Astrocyte of the spinal cord (primary cell): ENCODE measurements around the gene TCHH.
"Not testable (repeated sequence)": the region's sequence is repeated elsewhere in the genome, so short reads cannot be mapped to it uniquely, and the experiment has no call there.

Experiments used
- DNase-seq: peaks from one replicate; pipeline ENCODE4 v3.0.0; 2011; ENCODE audit warnings: low read depth, low spot score
- H3K4me3 ChIP-seq: 2 replicates; pipeline ENCODE4 v1.5.1; 2011; ENCODE audit warnings: low read depth, mild to moderate bottlenecking, low read length, moderate library complexity
- CTCF ChIP-seq: IDR thresholded peaks from 2 replicates; pipeline ENCODE4 v1.5.1; 2012; ENCODE audit warnings: low read depth, mild to moderate bottlenecking, low read length, inconsistent platforms
- in situ Hi-C: cut with HindIII; loops from 2 replicates; pipeline ENCODE4 v1.10.0; 2017; ENCODE audit warnings: low sequenced_read_pairs

The TCHH gene

GRCh38 chr1:152153996-152154395 lies 38.8 kb upstream of the TCHH start:
- H3K4me3 ChIP-seq = no peak overlapping the region
- TF ChIP-seq CTCF = no peak
- in situ Hi-C loops = no loop called here
- DNase-seq = no peak

GRCh38 chr1:152151646-152152045 lies 36.4 kb upstream of the TCHH start:
- DNase-seq = no peak
- H3K4me3 ChIP-seq = no peak overlapping the region
- in situ Hi-C loops = no loop called here
- TF ChIP-seq CTCF = no peak

GRCh38 chr1:152148981-152149380 lies 33.7 kb upstream of the TCHH start:
- DNase-seq = no peak
- in situ Hi-C loops = no loop called here
- TF ChIP-seq CTCF = no peak
- H3K4me3 ChIP-seq = no peak overlapping the region

GRCh38 chr1:152148051-152148450 lies 32.8 kb upstream of the TCHH start:
- in situ Hi-C loops = no loop called here
- TF ChIP-seq CTCF = no peak
- no peak overlapping the region for H3K4me3 ChIP-seq
- DNase-seq = no peak

- in situ Hi-C loops = no loop called here
- no peak for TF ChIP-seq CTCF
- no peak overlapping the region for H3K4me3 ChIP-seq
- DNase-seq = no peak
Observed at GRCh38 chr1:152145769-152146168, 30.5 kb upstream of the TCHH start.

- H3K4me3 ChIP-seq, DNase-seq, in situ Hi-C loops: not testable (repeated sequence)
Observed at GRCh38 chr1:152144674-152145183, 29.5 kb upstream of the TCHH start.

GRCh38 chr1:152143150-152143887 lies 28.1 kb upstream of the TCHH start:
- no peak overlapping the region for H3K4me3 ChIP-seq
- in situ Hi-C loops = no loop called here
- TF ChIP-seq CTCF = no peak
- DNase-seq = no peak
